ENCODE results near the gene YIPF4.

YIPF4 gene

GRCh38 chr2:32237488-32237887, 40.2 kb upstream of the YIPF4 start:
- DNase-seq (ENCODE audit: extremely low read depth, insufficient read length): no peak
- Histone ChIP-seq H3K4me3 (replicated peaks; ENCODE audit: low read depth, low read length) (no peak overlapping the region), H3K27me3 (replicated peaks; ENCODE audit: control insufficient read depth, insufficient read depth, low read length) (no peaks in the 10 kb centered on the region), H3K36me3 (ENCODE audit: control insufficient read depth, insufficient read depth, low read length) (no peaks in the 10 kb centered on the region)
- TF ChIP-seq, protein P1, sequence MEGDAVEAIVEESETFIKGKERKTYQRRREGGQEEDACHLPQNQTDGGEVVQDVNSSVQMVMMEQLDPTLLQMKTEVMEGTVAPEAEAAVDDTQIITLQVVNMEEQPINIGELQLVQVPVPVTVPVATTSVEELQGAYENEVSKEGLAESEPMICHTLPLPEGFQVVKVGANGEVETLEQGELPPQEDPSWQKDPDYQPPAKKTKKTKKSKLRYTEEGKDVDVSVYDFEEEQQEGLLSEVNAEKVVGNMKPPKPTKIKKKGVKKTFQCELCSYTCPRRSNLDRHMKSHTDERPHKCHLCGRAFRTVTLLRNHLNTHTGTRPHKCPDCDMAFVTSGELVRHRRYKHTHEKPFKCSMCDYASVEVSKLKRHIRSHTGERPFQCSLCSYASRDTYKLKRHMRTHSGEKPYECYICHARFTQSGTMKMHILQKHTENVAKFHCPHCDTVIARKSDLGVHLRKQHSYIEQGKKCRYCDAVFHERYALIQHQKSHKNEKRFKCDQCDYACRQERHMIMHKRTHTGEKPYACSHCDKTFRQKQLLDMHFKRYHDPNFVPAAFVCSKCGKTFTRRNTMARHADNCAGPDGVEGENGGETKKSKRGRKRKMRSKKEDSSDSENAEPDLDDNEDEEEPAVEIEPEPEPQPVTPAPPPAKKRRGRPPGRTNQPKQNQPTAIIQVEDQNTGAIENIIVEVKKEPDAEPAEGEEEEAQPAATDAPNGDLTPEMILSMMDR (IDR thresholded peaks at IDR 0.05; ENCODE audit: insufficient read depth, low read length, poor library complexity, severe bottlenecking): no peak

- TF ChIP-seq, protein P1 (IDR thresholded peaks at IDR 0.05; ENCODE audit: insufficient read depth, low read length, poor library complexity, severe bottlenecking): no peak
- Histone ChIP-seq H3K27me3 (replicated peaks; ENCODE audit: control insufficient read depth, insufficient read depth, low read length) (no peaks in the 10 kb centered on the region), H3K4me3 (replicated peaks; ENCODE audit: low read depth, low read length) (no peak overlapping the region), H3K36me3 (ENCODE audit: control insufficient read depth, insufficient read depth, low read length) (no peaks in the 10 kb centered on the region)
- DNase-seq (ENCODE audit: extremely low read depth, insufficient read length): no peak
These were observed 39.7 kb upstream of the YIPF4 start for GRCh38 chr2:32237996-32238395.

DNA sequence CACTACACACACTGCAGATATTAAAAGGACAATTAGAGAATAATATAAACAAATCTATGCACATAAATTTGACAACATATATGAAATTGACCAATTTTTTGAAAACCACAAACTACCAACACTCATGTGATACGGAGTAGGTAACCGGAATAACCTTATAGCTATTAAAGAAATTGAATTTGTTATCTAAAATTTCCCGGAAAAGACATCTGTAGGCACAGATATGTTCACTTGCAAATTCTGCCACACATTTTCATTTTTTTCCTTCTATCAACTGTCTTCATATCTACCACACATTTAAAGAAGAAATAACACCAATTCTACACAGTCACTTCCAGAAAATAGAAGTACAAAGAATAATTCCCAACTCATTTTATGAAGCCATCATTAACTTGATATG, 35.4 kb upstream of the YIPF4 start:
- H3K27me3 ChIP-seq (replicated peaks; ENCODE audit: control insufficient read depth, insufficient read depth, low read length): no peaks in the 10 kb centered on the region
- DNase-seq (ENCODE audit: extremely low read depth, insufficient read length): no peak
- TF ChIP-seq, protein P1 (IDR thresholded peaks at IDR 0.05; ENCODE audit: insufficient read depth, low read length, poor library complexity, severe bottlenecking): no peak
- H3K4me3 ChIP-seq (replicated peaks; ENCODE audit: low read depth, low read length): no peak overlapping the region
- no peaks in the 10 kb centered on the region for H3K36me3 ChIP-seq (ENCODE audit: control insufficient read depth, insufficient read depth, low read length)

GRCh38 chr2:32246911-32247310, 30.8 kb upstream of the YIPF4 start:
- DNase-seq (ENCODE audit: extremely low read depth, insufficient read length): no peak
- H3K4me3 ChIP-seq (replicated peaks; ENCODE audit: low read depth, low read length): no peak overlapping the region
- H3K27me3 ChIP-seq (replicated peaks; ENCODE audit: control insufficient read depth, insufficient read depth, low read length): no peaks in the 10 kb centered on the region
- TF ChIP-seq, protein P1 (IDR thresholded peaks at IDR 0.05; ENCODE audit: insufficient read depth, low read length, poor library complexity, severe bottlenecking): no peak
- no peaks in the 10 kb centered on the region for H3K36me3 ChIP-seq (ENCODE audit: control insufficient read depth, insufficient read depth, low read length)

GRCh38 chr2:32248299-32248698, 29.4 kb upstream of the YIPF4 start:
- Histone ChIP-seq H3K36me3 (ENCODE audit: control insufficient read depth, insufficient read depth, low read length) (no peaks in the 10 kb centered on the region), H3K4me3 (replicated peaks; ENCODE audit: low read depth, low read length) (no peak overlapping the region), H3K27me3 (replicated peaks; ENCODE audit: control insufficient read depth, insufficient read depth, low read length) (no peaks in the 10 kb centered on the region)
- no peak for DNase-seq (ENCODE audit: extremely low read depth, insufficient read length)
- TF ChIP-seq, protein P1 (IDR thresholded peaks at IDR 0.05; ENCODE audit: insufficient read depth, low read length, poor library complexity, severe bottlenecking): no peak

DNA sequence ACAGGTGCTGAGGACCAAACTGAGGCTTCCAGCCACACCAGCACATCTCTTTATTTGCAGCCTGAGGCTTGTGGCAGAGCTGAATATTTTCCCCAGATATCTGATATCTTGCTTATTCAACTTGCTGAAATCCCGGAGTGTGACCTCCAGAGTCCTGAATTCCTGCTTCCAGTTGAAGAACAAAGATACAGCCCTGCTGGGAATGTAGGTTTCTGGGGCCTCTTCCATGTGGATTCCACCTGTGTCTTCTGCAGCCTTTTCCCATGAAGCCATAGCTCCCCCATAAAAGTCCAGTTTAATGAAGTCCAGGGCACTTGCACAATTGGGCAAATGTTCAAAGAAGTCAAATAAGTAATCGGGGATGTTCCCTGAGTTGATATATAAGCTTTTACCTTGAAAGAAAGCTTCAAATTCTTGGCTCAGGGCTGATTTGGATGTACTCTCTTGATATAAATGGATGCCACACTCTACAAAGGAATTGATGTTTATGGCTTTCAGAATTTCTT, 27.9 kb upstream of the YIPF4 start:
- TF ChIP-seq, protein P1 (IDR thresholded peaks at IDR 0.05; ENCODE audit: insufficient read depth, low read length, poor library complexity, severe bottlenecking): no peak
- Histone ChIP-seq H3K4me3 (replicated peaks; ENCODE audit: low read depth, low read length) (no peak overlapping the region), H3K27me3 (replicated peaks; ENCODE audit: control insufficient read depth, insufficient read depth, low read length) (no peaks in the 10 kb centered on the region)

More for the DNA sequence above, 27.9 kb upstream of the YIPF4 start:
- no peak for DNase-seq (ENCODE audit: extremely low read depth, insufficient read length)
- no peaks in the 10 kb centered on the region for H3K36me3 ChIP-seq (ENCODE audit: control insufficient read depth, insufficient read depth, low read length)

Data from GM06990 (cell line).